ENCODE results near the gene RNF227. TPM values are rescaled to one million over a fixed set of nuclear protein-coding genes. Genes with fewer than 3 reads are reported as not detected.

Gene RNF227
- total RNA-seq, 1 donor from 2014 or later, result 8.0 TPM

DNA sequence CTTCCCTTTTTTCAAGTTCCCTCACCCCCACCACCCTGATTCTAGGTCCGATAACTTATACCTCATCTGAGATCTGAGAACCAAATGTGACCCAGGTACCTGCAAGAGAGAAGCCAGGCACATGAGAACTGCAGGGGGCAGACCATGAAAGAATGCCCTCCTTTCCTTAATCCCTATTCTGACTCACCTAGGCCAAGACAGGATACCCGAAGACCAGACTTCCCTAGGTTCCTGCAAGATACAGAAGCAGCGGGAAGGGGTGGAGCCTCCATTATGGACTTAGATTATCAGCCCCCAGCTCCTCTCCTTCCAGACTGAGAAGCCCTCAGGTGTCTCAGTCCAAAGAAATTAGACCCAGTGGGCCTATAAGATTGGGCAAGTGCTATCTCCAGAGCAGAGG is 11.5 kb upstream of the RNF227 start:
- intact Hi-C loops (cut with DNase I), result no loop called here
- H3K27me3 ChIP-seq, result no peaks in the 10 kb centered on the region
- H3K9me3 ChIP-seq, result no peaks in the 10 kb centered on the region
- H3K4me1 ChIP-seq, result peaks cover 7% of the 10 kb centered on the region
- no peak for ATAC-seq
- DNase-seq, result no peak
- H3K4me3 ChIP-seq, result no peak overlapping the region
- H3K27ac ChIP-seq, result no peak overlapping the region
- peaks cover 8% of the 10 kb centered on the region for H3K36me3 ChIP-seq
- TF ChIP-seq, protein P1, sequence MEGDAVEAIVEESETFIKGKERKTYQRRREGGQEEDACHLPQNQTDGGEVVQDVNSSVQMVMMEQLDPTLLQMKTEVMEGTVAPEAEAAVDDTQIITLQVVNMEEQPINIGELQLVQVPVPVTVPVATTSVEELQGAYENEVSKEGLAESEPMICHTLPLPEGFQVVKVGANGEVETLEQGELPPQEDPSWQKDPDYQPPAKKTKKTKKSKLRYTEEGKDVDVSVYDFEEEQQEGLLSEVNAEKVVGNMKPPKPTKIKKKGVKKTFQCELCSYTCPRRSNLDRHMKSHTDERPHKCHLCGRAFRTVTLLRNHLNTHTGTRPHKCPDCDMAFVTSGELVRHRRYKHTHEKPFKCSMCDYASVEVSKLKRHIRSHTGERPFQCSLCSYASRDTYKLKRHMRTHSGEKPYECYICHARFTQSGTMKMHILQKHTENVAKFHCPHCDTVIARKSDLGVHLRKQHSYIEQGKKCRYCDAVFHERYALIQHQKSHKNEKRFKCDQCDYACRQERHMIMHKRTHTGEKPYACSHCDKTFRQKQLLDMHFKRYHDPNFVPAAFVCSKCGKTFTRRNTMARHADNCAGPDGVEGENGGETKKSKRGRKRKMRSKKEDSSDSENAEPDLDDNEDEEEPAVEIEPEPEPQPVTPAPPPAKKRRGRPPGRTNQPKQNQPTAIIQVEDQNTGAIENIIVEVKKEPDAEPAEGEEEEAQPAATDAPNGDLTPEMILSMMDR (IDR thresholded peaks at IDR 0.05), result no peak

DNA sequence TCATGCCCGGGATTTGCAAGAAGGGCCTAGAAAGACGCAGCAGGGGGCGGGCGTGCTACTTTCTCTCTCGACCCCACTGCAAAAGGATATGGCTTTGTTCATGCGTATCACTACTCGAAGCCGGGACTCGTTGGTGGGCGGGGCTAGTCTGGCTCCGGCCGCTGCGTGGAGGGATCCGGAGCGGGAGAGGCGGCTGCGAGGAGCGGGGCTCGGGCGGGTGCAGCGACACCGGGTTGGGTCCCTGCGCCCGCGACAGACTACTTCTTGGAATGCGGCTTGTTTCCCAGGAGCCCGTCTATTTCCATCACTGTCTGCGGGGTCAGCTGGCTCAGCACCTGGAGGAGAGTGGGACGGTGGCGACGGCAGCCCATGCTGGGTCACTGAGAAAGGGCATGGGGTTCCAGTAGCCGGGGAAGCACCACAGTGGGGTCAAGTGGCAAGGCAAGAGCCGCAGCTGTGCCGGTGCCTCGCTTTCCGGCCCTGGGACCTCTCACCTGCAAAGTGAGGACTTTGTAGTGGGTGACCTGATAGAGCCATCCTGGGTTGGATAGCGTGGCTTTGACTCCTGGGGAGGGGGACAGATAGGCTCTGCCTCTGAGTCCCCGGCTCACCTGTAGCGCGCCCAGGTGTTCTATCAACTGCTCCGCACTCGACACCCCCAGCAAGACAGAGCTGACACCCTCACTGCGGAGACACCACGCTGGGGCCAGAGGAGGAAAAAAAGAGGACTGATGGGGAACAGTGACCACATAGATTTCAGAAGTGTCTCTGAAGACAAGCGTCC is 6.9 kb upstream of the RNF227 start:
- Histone ChIP-seq H3K4me1 (peaks cover 11% of the 10 kb centered on the region), H3K9me3 (no peaks in the 10 kb centered on the region), H3K36me3 (no peaks in the 10 kb centered on the region), H3K4me3 (peak overlapping the region; percentile 54), H3K27me3 (no peaks in the 10 kb centered on the region), H3K27ac (peak overlapping the region; percentile 72)
- intact Hi-C loops (cut with DNase I), result no loop called here
- DNase-seq (peak; percentile 93), ATAC-seq (peak; percentile 96)
- TF ChIP-seq, protein P1 (IDR thresholded peaks at IDR 0.05), result no peak

DNA sequence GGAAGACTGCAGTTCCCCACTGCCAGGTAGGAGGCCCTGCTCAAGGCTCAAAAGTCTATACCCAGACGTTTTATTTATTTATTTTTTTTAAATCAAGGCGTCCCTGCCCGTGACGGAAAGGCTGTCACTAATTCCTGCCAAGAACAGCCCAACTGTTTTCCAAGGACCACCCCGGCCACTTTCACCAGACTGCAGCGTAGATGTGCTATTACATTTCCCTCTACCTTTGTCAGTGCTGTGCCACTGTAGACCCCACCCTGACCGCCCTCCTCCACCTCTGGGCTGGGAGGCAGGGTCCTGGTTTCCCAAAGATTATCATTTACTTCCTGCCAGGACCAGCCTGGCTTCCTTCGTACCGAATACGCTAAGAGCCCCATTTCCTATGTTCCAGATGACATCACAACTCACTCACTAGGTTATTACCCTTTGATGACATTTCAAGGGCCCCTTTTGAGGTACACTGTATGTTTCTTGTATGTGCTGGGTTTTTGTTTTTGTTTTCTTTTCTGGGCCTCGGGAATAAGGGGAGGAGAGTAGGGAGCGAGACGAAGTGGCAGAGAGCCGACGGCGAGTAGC is 6.3 kb upstream of the RNF227 start:
- ATAC-seq, result no peak
- DNase-seq, result no peak
- H3K4me3 ChIP-seq, result peak overlapping the region; percentile 54
- no peaks in the 10 kb centered on the region for H3K36me3 ChIP-seq
- no peaks in the 10 kb centered on the region for H3K27me3 ChIP-seq
- no peaks in the 10 kb centered on the region for H3K9me3 ChIP-seq
- intact Hi-C loops (cut with DNase I), result no loop called here
- peaks cover 11% of the 10 kb centered on the region for H3K4me1 ChIP-seq
- H3K27ac ChIP-seq, result peak overlapping the region; percentile 72
- TF ChIP-seq, protein P1 (IDR thresholded peaks at IDR 0.05), result no peak

DNA sequence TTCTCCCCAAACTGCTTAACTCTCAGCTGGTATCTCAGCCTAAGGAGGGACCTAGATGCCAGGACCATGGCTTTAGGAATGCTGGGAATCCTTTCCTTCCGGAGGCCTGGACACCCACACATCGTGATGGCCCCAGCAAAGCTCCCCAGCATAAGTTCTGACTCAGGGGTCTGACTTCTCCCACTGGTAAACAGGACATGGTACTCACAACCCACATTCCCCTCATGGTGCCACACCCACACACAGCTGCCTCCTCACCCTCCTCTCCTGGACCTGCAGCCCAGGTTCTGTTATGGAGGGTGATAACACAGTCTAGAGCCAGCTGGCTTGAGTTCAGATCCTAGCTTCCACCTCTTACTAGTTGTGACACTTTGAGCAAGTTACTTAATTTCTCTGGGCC is 719 bp upstream of the RNF227 start:
- Histone ChIP-seq H3K9me3 (no peaks in the 10 kb centered on the region), H3K4me1 (peaks cover 22% of the 10 kb centered on the region), H3K27me3 (no peaks in the 10 kb centered on the region), H3K36me3 (peaks cover 6% of the 10 kb centered on the region), H3K4me3 (peak overlapping the region; percentile 62), H3K27ac (peak overlapping the region; percentile 95)
- DNase-seq (no peak), ATAC-seq (no peak)
- TF ChIP-seq, protein P1 (IDR thresholded peaks at IDR 0.05), result no peak
- intact Hi-C loops (cut with DNase I), result no loop called here

DNA sequence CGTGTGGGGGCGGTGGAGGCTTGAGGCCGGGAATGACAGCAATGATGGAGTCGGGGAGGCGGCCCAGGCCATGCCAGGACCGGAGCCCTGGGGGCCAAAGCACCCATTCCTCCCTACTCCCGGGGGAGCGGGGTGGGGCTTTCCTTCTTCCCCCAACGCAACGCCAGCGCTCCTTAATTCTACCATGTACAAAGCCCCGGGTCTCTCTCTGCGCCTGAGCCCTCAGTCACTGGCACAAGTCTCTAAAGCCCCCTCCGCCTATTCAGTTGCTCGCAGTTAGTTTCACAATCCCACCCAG is 245 bp upstream of the RNF227 start:
- DNase-seq (no peak), ATAC-seq (no peak)
- Histone ChIP-seq H3K4me3 (peak overlapping the region; percentile 62), H3K9me3 (no peaks in the 10 kb centered on the region), H3K4me1 (peaks cover 22% of the 10 kb centered on the region), H3K36me3 (peaks cover 11% of the 10 kb centered on the region), H3K27me3 (no peaks in the 10 kb centered on the region), H3K27ac (peak overlapping the region; percentile 95)
- intact Hi-C loops (cut with DNase I), result no loop called here
- TF ChIP-seq, protein P1 (IDR thresholded peaks at IDR 0.05), result no peak

Measured in upper lobe of right lung (tissue), 1 donor.